IMR-90 (cell line): ENCODE data around the gene BCL2L13. TPM values are rescaled to one million over a fixed set of nuclear protein-coding genes. Genes with fewer than 3 reads are reported as not detected.

Experiments
- ATAC-seq: fragments of 200-7000 bp; cut with Tn5 transposase; 2 replicates; pipeline ENCODE4 v1.9.1; 2020; ENCODE audit warnings: low read depth, mild to moderate bottlenecking, moderate library complexity
- BruUV-seq: library from RNA; stranded (reverse); fragments of 400-500 nt; replicated peaks from 2 replicates; lab custom pipeline; 2021; lab: Mats Ljungman, UMichigan
- CTCF ChIA-PET: fragments of 300-600 bp; formaldehyde crosslinking; extraction: SDS; loops from one replicate; lab custom pipeline; 2021; ENCODE audit warnings: antibody characterized with exemption; lab: Yijun Ruan, JAX
- POLR2A ChIA-PET: fragments of 300-600 bp; sonication (Branson Sonifier 250); formaldehyde crosslinking; loops from one replicate; lab custom pipeline; 2022; ENCODE audit warnings: antibody characterized with exemption; ENCODE audit not compliant: unreplicated experiment; lab: Charles Lee
- DNase-seq: peaks from one replicate; pipeline ENCODE4 v3.0.0; 2013
- H2AFZ ChIP-seq: replicated peaks from 2 replicates; pipeline ENCODE3; 2013; ENCODE audit warnings: low read length, mild to moderate bottlenecking; ENCODE audit not compliant: poor library complexity
- H2AK5ac ChIP-seq: 2 replicates; pipeline ENCODE4 v1.6.1; 2013; ENCODE audit warnings: low read depth, low read length, inconsistent platforms
- H2AK9ac ChIP-seq: replicated peaks from 2 replicates; pipeline ENCODE3; 2013; ENCODE audit warnings: mild to moderate bottlenecking, low read depth, low read length, moderate library complexity; ENCODE audit not compliant: poor library complexity
- H2BK120ac ChIP-seq: 2 replicates; pipeline ENCODE4 v1.6.1; 2013; ENCODE audit warnings: low read depth, low read length, inconsistent platforms
- H2BK15ac ChIP-seq: 3 replicates; pipeline ENCODE4 v1.6.1; 2013; ENCODE audit warnings: low read depth, low read length, inconsistent platforms
- H2BK20ac ChIP-seq: 2 replicates; pipeline ENCODE4 v1.6.1; 2013; ENCODE audit warnings: low read depth, mild to moderate bottlenecking, inconsistent platforms, low read length, moderate library complexity
- H2BK5ac ChIP-seq: 2 replicates; pipeline ENCODE4 v1.6.1; 2013; ENCODE audit warnings: mild to moderate bottlenecking, low read depth, low read length, inconsistent platforms; ENCODE audit not compliant: poor library complexity, severe bottlenecking
- H3K14ac ChIP-seq: replicated peaks from 2 replicates; pipeline ENCODE4 v1.6.1; 2013; ENCODE audit warnings: low read depth, low read length, inconsistent platforms
- H3K18ac ChIP-seq: 2 replicates; pipeline ENCODE4 v1.6.1; 2013; ENCODE audit warnings: low read depth, low read length, control low read depth
- H3K23ac ChIP-seq: 2 replicates; pipeline ENCODE4 v1.6.1; 2013; ENCODE audit warnings: low read depth, low read length, inconsistent platforms
- H3K27ac ChIP-seq: 2 replicates; pipeline ENCODE4 v1.5.1; 2013; ENCODE audit warnings: mild to moderate bottlenecking, control low read depth, low read length; ENCODE audit not compliant: insufficient read depth
- H3K27me3 ChIP-seq: 2 replicates; pipeline ENCODE4 v1.6.1; 2013; ENCODE audit warnings: low read length; ENCODE audit not compliant: control insufficient read depth, insufficient read depth
- H3K36me3 ChIP-seq: 2 replicates; pipeline ENCODE4 v1.6.1; 2013; ENCODE audit warnings: low read length, mixed read lengths; ENCODE audit not compliant: control insufficient read depth, insufficient read depth
- H3K4ac ChIP-seq: 2 replicates; pipeline ENCODE4 v1.6.1; 2013; ENCODE audit warnings: low read depth, low read length, inconsistent platforms
- H3K4me1 ChIP-seq: 2 replicates; pipeline ENCODE4 v1.6.1; 2013; ENCODE audit warnings: low read length, mixed read lengths; ENCODE audit not compliant: control insufficient read depth, insufficient read depth
- H3K4me2 ChIP-seq: 2 replicates; pipeline ENCODE4 v1.6.1; 2013; ENCODE audit warnings: low read depth, mild to moderate bottlenecking, control low read depth, low read length, moderate library complexity
- H3K4me3 ChIP-seq: 2 replicates; pipeline ENCODE4 v1.5.1; 2013; ENCODE audit warnings: low read depth, mild to moderate bottlenecking, control low read depth, low read length, moderate library complexity; ENCODE audit not compliant: insufficient read depth
- H3K56ac ChIP-seq: 2 replicates; pipeline ENCODE4 v1.6.1; 2013; ENCODE audit warnings: low read length, inconsistent platforms; ENCODE audit not compliant: insufficient read depth; ENCODE audit errors: extremely low read depth
- H3K79me1 ChIP-seq, 2 experiments: 2 replicates each; pipeline ENCODE4 v1.6.1; 2013; ENCODE audit warnings: low read length in 2 of 2, inconsistent platforms in 1 of 2, low read depth in 1 of 2
- H3K9ac ChIP-seq: 2 replicates; pipeline ENCODE4 v1.6.1; 2013; ENCODE audit warnings: low read depth, low read length, control low read depth
- H3K9me1 ChIP-seq: 2 replicates; pipeline ENCODE4 v1.6.1; 2013; ENCODE audit warnings: low read length, inconsistent platforms; ENCODE audit not compliant: insufficient read depth
- H3K9me3 ChIP-seq: 2 replicates; pipeline ENCODE4 v1.6.1; 2013; ENCODE audit warnings: low read length; ENCODE audit not compliant: control insufficient read depth, insufficient read depth
- H4K20me1 ChIP-seq: 2 replicates; pipeline ENCODE4 v1.6.1; 2013; ENCODE audit warnings: low read length, inconsistent platforms; ENCODE audit not compliant: insufficient read depth
- H4K5ac ChIP-seq: 2 replicates; pipeline ENCODE4 v1.6.1; 2013; ENCODE audit warnings: mild to moderate bottlenecking, low read depth, low read length, control low read depth
- H4K8ac ChIP-seq, 2 experiments: 2 replicates each; pipeline ENCODE4 v1.6.1; 2013; ENCODE audit warnings: low read depth in 2 of 2, low read length in 2 of 2, control low read depth in 1 of 2, inconsistent platforms in 1 of 2
- H4K91ac ChIP-seq: 2 replicates; pipeline ENCODE4 v1.6.1; 2013; ENCODE audit warnings: low read depth, low read length, inconsistent platforms; ENCODE audit not compliant: insufficient read depth
- BHLHE40 ChIP-seq: fragments of 150-350 bp; IDR thresholded peaks from 2 replicates; pipeline ENCODE4 v1.6.1; 2016; ENCODE audit warnings: mild to moderate bottlenecking, low read depth, low read length
- CEBPB ChIP-seq: IDR thresholded peaks from 2 replicates; pipeline ENCODE4 v1.6.1; 2012; ENCODE audit warnings: low read depth, low read length, improper control_type of control experiment
- CTCF ChIP-seq: conservative IDR thresholded peaks from 2 replicates; pipeline ENCODE4 v1.5.1; 2012; ENCODE audit warnings: mild to moderate bottlenecking, low read depth, low read length, improper control_type of control experiment
- FOS ChIP-seq: fragments of 150-350 bp; IDR thresholded peaks from 2 replicates; pipeline ENCODE4 v1.6.1; 2016; ENCODE audit warnings: low read depth, low read length
- MAZ ChIP-seq: IDR thresholded peaks from 2 replicates; pipeline ENCODE4 v1.6.1; 2012; ENCODE audit warnings: low read depth, mild to moderate bottlenecking, low read length, improper control_type of control experiment, moderate library complexity, borderline replicate concordance
- MXI1 ChIP-seq: IDR thresholded peaks from 2 replicates; pipeline ENCODE4 v1.6.1; 2012; ENCODE audit warnings: low read depth, mild to moderate bottlenecking, low read length, moderate library complexity, borderline replicate concordance
- NFE2L2 ChIP-seq: fragments of 150-350 bp; IDR thresholded peaks from 2 replicates; pipeline ENCODE4 v1.6.1; 2016; ENCODE audit warnings: low read depth, mild to moderate bottlenecking, low read length
- RAD21 ChIP-seq: IDR thresholded peaks from 2 replicates; pipeline ENCODE4 v1.6.1; 2012; ENCODE audit warnings: low read length, improper control_type of control experiment
- RCOR1 ChIP-seq: IDR thresholded peaks from 2 replicates; pipeline ENCODE4 v1.6.1; 2012; ENCODE audit warnings: mild to moderate bottlenecking, low read length, improper control_type of control experiment; ENCODE audit not compliant: insufficient replicate concordance
- RFX5 ChIP-seq: IDR thresholded peaks from 2 replicates; pipeline ENCODE4 v1.8.0; 2012; ENCODE audit warnings: low read depth, mild to moderate bottlenecking, low read length, moderate library complexity
- WGBS, 2 experiments: methylation state at CpG; one replicate each; pipeline versions ENCODE4 v1.1.5 to v1.1.7; 2013; ENCODE audit warnings: missing lambda C conversion rate in 2 of 2; ENCODE audit not compliant: insufficient read length in 1 of 2; ENCODE audit errors: extremely low coverage in 2 of 2; 5-methylcytosine and 5-hydroxymethylcytosine counted together
- dilution Hi-C: fragments of 300-500 bp; cut with HindIII; formaldehyde crosslinking; loops from one replicate; pipeline ENCODE4 v1.14.3; 2018; ENCODE audit warnings: low sequenced_read_pairs; ENCODE audit not compliant: unreplicated experiment
- in situ Hi-C: fragments of 300-500 bp; cut with MboI; formaldehyde crosslinking; loops from 3 replicates; pipeline ENCODE4 v1.14.3; 2019; ENCODE audit warnings: low sequenced_read_pairs, inconsistent platforms, mixed read lengths
- intact Hi-C: fragments of 100-400 bp; cut with micrococcal nuclease; formaldehyde crosslinking; loops from 2 replicates; pipeline ENCODE4 v1.10.0; 2022
- polyA plus RNA-seq, 3 experiments: library from polyadenylated mRNA; depleted of rRNA; stranded (reverse); fragments of >200 nt; gene quantifications; 2 replicates each; pipeline ENCODE4 v1.2.3, GENCODE V29; 2012; ENCODE audit warnings: low replicate concordance in 1 of 3
- total RNA-seq: library from RNA; depleted of rRNA; stranded (reverse); fragments of >200 nt; gene quantifications from 2 replicates; pipeline ENCODE4 v1.2.3, GENCODE V29; 2012
- TF ChIP-seq, protein P1 (sequence below): fragments of 150-350 bp; IDR thresholded peaks from 2 replicates; pipeline ENCODE4 v1.6.1; 2017; ENCODE audit warnings: mild to moderate bottlenecking, antibody characterized with exemption, low read length, low read depth

Gene BCL2L13
- total and polyA plus RNA-seq, 2 of the 4 experiments (the other 2 are of a cell fraction): 42.6 to 86.7 TPM

GRCh38 chr22:17647452-17647851, 8.9 kb downstream of the BCL2L13 start:
- Histone ChIP-seq H3K4me1 (no peaks in the 10 kb centered on the region), H3K9me1 (no peaks in the 10 kb centered on the region), H3K36me3 (no peaks in the 10 kb centered on the region), H2AK9ac (no peak overlapping the region), H3K9me3 (no peaks in the 10 kb centered on the region), H3K27me3 (no peaks in the 10 kb centered on the region), H3K14ac (no peak overlapping the region), H2AK5ac (no peak overlapping the region), H2BK20ac (no peak overlapping the region), H3K4me3 (no peak overlapping the region), H2BK15ac (no peak overlapping the region), H3K23ac (no peak overlapping the region), H3K79me1 (peaks cover 26 to 46% of the 10 kb centered on the region in 2 experiments), H2AFZ (no peak overlapping the region), H3K27ac (no peak overlapping the region), H4K91ac (no peak overlapping the region), H3K4ac (no peak overlapping the region), H4K20me1 (no peaks in the 10 kb centered on the region), H3K4me2 (no peak overlapping the region), H4K8ac (no peak overlapping the region), H3K56ac (no peak overlapping the region), H2BK5ac (no peak overlapping the region), H3K18ac (no peak overlapping the region), H2BK120ac (no peak overlapping the region), H4K5ac (no peak overlapping the region), H3K9ac (no peak overlapping the region)
- no TSS peak for BruUV-seq
- no peak for DNase-seq
- in situ Hi-C loops: no loop called here
- no peak for ATAC-seq
- no CpG with 5 or more reads among the region's 5 CpGs for WGBS, 2 experiments
- intact Hi-C loops: no loop called here
- ChIA-PET CTCF (no interaction called here), POLR2A (no interaction called here)
- TF ChIP-seq NFE2L2 (no peak), CEBPB (no peak), RFX5 (no peak), CTCF (no peak), RCOR1 (no peak), MAZ (no peak), MXI1 (no peak), RAD21 (no peak), FOS (no peak), BHLHE40 (no peak)
- TF ChIP-seq, protein P1, sequence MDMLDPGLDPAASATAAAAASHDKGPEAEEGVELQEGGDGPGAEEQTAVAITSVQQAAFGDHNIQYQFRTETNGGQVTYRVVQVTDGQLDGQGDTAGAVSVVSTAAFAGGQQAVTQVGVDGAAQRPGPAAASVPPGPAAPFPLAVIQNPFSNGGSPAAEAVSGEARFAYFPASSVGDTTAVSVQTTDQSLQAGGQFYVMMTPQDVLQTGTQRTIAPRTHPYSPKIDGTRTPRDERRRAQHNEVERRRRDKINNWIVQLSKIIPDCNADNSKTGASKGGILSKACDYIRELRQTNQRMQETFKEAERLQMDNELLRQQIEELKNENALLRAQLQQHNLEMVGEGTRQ: no peak
- dilution Hi-C loops: no loop called here
